GM19238 (cell line): Measurements from ENCODE around the gene ALDH3B1.
"Not testable (repeated sequence)": the region's sequence is repeated elsewhere in the genome, so short reads cannot be mapped to it uniquely, and the experiment has no call there.

ENCODE experiments used
- DNase-seq: peaks from one replicate; pipeline ENCODE4 v3.0.0; 2011; ENCODE audit warnings: low spot score; ENCODE audit not compliant: insufficient read length

ALDH3B1 gene

GRCh38 chr11:68010090-68011041 lies at the start of gene ALDH3B1:
Gene ALDH3B1 (plus strand): TSS chr11:68010327. CDS start chr11:68015298, 4,971 bp downstream.
- no peak for DNase-seq

GRCh38 chr11:67963217-67963616 lies 46.9 kb upstream of the ALDH3B1 start:
- DNase-seq = not testable (repeated sequence)

DNA sequence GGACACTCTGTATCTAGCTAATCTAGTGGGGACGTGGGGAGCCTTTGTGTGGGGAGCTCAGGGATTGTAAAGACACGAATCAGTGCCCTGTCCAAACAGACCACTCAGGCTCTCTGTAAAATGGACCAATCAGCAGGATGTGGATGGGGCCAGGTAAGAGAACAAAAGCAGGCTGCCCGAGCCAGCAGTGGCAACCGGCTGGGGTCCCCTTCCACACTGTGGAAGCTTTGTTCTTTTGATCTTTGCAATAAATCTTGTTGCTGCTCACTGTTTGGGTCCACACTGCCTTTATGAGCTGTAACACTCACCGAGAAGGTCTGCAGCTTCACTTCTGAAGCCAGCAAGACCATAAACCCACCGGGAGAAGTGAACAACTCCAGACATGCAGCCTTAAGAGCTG lies 46.2 kb upstream of the ALDH3B1 start:
- DNase-seq = not testable (repeated sequence)

DNA sequence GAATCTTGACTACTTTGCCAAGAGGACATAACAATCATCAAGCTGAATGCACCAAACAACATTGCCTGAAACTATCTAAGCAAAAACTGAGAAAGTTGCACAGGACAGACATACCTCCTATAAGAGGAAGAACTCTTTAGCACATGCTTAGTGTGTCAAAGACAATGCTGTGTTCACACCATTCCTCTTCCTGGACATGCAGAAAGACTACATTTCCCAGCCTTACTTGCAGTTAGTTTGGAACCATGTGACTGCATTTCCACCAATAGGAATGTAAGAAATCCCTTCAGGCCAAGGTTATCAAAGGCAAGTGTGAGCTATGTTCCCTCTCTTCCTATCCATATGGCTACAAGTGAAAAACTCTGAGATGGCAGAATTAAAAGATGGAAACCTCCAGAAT lies 45.4 kb upstream of the ALDH3B1 start:
- not testable (repeated sequence) for DNase-seq

GRCh38 chr11:67965830-67966348 lies 44.2 kb upstream of the ALDH3B1 start:
- DNase-seq = not testable (repeated sequence)

DNA sequence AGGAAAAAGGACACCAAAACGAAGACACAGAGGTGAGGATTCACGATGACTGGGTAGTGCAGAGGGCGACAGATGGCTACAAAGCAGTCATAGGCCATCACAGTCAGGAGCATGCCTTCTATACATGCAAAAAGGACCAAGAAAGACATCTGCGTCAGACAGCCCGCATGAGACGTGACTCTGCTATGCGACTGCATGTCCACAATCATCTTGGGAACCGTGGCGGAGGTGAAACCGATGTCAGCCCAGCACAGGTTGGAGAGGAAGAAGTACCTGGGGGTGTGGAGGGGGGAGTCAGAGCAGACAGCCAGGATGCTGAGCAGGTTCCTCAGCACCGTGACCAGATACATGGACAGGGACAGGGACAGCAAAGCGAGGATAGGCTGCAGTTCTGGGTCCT lies 35.4 kb upstream of the ALDH3B1 start:
- DNase-seq = not testable (repeated sequence)

GRCh38 chr11:67978766-67979418 lies 31.2 kb upstream of the ALDH3B1 start:
- not testable (repeated sequence) for DNase-seq

GRCh38 chr11:67981226-67981625 lies 28.9 kb upstream of the ALDH3B1 start:
- not testable (repeated sequence) for DNase-seq

GRCh38 chr11:67982255-67982857 lies 27.8 kb upstream of the ALDH3B1 start:
- not testable (repeated sequence) for DNase-seq

- DNase-seq = no peak
Observed at GRCh38 chr11:67983951-67984350, 26.2 kb upstream of the ALDH3B1 start.

DNA sequence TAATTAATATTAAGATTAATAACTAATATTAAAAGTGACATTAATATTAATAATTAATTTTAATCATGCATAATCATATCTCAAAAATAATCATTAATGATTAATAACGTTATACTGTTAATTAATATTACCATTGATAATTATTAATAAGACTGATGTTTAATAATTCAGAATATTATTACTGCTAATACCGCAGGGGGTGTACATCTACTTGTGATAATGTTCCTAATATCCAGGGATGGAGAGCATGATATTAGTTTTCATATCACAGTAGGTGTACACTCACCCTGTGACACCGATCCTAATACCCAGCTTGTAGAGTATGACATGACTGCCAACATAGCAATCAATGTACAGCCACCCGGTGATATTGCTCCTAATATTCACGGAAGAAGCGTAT lies 24.8 kb upstream of the ALDH3B1 start:
- not testable (repeated sequence) for DNase-seq

DNA sequence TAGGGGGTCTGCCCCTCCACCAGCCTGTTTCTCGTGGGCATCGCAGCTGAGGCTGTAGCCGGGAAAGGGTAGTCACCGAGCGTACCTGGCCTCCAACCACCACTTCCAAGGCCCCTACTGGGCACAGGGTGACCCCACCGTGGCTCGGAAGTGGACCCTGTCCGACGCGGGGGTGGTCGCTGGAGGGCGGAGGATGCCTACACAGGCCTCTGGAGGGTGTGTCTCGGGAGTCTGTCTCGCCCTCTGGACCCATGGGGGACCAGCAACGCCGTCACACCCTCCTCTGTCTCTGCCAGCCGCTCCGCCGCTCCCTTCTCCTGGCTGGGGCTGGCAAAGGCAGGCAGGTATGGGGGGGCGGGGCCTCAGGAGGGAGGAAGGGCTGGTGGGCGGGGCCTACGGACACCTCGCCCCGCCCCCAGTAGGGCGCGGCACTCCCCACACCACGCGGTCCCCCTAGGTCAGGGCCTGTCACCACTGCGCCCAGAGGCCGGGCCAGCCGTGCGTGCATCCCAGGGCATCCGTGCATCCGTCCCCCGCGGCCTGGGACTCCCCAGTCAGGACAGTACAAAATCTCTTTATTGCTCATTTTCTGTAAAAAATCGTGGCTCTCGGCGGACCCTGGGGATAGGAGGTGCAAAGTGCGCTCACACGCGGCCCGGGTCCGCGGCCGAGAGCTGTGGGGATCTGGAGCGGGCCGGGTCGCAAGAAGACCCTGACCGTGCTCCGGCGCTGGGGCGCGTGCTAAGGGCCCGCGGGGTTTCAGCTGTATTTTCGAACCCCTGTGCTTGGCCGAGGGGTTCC lies 19.4 kb upstream of the ALDH3B1 start:
- not testable (repeated sequence) for DNase-seq

GRCh38 chr11:67991347-67992121 lies 18.6 kb upstream of the ALDH3B1 start:
- DNase-seq = not testable (repeated sequence)

GRCh38 chr11:67993821-67994220 lies 16.3 kb upstream of the ALDH3B1 start:
- not testable (repeated sequence) for DNase-seq

GRCh38 chr11:67994387-67994786 lies 15.7 kb upstream of the ALDH3B1 start:
- DNase-seq = not testable (repeated sequence)

DNA sequence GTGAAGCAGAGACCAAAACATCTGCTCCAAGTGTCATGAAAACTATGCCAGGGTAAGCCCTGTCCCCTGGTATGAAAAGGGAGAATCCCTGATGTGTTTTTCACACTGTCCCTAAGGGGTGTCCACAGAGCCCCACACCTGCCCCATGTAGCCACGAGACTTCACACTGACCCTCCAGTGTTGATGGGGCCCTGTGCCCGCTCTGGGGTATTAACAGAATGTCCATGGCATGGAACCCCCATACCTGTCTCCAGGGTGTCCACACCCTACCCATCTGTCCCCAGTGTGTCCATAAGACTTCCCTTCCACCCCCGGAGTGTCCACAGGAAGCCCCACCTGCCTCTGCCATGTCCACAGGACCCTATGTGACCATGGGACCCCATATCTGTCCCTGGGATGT lies 15.0 kb upstream of the ALDH3B1 start:
- DNase-seq = not testable (repeated sequence)

- not testable (repeated sequence) for DNase-seq
Observed at GRCh38 chr11:67995579-67995978, 14.5 kb upstream of the ALDH3B1 start.

DNA sequence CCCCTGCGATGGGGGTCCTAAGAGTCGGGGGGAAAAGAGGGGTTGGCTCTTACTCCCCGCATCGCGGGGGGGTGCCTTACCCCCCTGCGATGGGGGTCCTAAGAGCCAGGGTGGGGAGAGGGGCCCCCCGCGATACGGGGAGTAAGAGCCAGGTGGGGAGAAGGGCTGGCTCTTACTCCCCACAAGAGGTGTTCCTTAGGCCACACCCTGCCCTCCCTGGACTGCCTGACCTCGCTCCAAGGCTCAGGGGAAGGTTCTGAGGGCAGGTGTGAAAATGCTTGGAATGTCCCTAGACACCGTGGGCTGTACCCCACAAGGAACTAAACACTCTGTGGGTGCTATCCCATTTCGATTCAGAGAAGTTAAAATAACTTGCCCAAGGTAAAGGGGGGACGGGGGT lies 14.1 kb upstream of the ALDH3B1 start:
- no peak for DNase-seq

- no peak for DNase-seq
Observed at GRCh38 chr11:67996622-67997474, 13.3 kb upstream of the ALDH3B1 start.
